ENCODE measurements around the gene F2R.

DNA sequence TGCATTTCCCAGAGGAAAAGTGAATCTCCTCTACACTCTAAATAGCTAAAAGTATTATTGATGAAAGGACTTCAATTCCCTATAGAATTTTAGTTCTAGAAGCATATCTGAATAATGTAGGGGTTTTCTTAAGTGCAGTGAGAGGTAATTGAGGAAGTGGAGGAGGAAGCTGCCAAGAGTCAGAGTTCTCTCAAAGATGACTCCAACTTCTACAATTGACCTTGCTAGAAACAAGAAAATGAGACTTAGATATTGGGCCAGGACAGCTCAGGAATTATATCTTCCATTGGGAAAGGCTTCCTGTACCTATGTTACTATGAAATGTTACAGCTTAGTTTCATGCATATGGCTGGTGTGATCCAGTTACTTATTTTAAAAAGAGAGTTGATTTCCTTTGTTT is 10.4 kb upstream of the F2R start:
- TF ChIP-seq, protein P1, sequence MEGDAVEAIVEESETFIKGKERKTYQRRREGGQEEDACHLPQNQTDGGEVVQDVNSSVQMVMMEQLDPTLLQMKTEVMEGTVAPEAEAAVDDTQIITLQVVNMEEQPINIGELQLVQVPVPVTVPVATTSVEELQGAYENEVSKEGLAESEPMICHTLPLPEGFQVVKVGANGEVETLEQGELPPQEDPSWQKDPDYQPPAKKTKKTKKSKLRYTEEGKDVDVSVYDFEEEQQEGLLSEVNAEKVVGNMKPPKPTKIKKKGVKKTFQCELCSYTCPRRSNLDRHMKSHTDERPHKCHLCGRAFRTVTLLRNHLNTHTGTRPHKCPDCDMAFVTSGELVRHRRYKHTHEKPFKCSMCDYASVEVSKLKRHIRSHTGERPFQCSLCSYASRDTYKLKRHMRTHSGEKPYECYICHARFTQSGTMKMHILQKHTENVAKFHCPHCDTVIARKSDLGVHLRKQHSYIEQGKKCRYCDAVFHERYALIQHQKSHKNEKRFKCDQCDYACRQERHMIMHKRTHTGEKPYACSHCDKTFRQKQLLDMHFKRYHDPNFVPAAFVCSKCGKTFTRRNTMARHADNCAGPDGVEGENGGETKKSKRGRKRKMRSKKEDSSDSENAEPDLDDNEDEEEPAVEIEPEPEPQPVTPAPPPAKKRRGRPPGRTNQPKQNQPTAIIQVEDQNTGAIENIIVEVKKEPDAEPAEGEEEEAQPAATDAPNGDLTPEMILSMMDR (IDR thresholded peaks at IDR 0.05): no peak
- no peak for TF ChIP-seq POLR2A (IDR thresholded peaks at IDR 0.05)
